ENCODE measurements around the gene NGB.
A peak's percentile ranks its signal among the peaks of the same experiment; 100 is the strongest.
"Not testable (repeated sequence)": the region's sequence is repeated elsewhere in the genome, so short reads cannot be mapped to it uniquely, and the experiment has no call there.

NGB gene, protein sequence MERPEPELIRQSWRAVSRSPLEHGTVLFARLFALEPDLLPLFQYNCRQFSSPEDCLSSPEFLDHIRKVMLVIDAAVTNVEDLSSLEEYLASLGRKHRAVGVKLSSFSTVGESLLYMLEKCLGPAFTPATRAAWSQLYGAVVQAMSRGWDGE

DNA sequence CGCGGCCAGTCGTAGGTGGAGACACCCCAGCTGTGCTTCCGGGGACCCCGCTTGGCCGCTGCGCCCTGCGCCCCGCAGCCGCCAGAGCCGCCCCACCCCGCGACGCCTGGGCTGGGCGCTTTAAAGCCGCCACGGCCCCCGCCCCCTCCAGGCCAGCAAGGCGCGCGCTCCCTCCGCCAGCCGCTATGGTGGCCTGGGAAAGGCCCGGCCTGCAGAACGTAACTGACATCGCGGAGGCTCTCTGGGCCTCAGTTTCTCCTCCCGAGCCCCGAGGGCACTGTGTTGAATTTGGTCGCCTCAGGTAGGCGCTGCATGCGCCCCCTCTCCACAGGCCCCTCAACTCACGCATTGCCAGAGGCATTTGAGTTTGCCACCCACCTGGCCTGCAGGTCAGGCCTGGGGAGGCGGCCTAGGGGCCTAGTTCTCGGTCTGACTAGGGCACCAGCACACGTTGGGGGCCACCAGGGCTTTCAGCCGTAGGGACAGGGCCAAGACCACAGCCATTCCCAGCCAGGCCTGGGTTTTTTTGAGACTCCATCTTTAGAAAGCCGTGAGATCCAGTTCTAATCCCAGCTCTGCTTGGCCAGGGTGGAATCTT lies at the start of gene NGB:
Gene NGB, minus strand, starts transcription at position 94 of the 598 bp plus-strand sequence. CDS start 269 bp downstream, outside the sequence.
- DNase-seq: no peak

DNA sequence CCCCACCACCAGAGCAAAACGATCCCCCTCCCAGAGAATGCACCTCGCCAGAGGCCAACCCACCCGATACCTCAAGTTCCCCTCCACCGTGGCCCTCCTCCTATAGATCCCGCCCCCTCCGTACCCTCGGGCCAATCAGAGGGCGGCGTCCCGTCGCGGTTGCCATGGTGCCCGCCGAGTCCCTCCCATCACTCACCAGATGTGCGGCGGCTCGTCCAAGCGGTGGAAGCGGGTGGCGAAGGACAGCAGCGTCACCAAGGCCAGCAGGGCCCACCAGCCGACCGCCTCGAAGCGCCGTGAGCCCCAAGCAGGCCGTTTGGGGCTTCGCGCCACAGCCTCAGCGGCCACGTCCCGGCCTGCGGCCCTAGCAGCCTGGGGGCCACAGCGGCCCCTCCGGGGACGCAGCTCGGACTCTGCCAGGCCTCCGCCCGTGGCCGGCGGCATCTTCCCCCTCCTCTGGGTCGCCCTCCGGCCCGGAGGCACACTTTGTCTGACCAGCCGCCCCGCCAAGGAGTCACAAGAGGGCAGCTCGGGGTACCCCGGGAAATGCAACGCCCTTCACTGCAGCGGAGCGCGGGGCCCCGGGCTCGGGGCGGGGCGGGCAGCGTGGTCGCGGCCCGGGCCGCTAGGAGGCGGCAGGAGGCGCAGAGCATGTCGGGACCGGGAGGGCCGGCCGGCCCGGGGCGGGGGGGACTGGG lies 49.4 kb upstream of the NGB start, which contains the start of gene POMT2:
Gene POMT2, minus strand, starts transcription at position 646 of the 698 bp plus-strand sequence. Its CDS starts 202 bp downstream, at position 444.
- peak; percentile 95 for DNase-seq

DNA sequence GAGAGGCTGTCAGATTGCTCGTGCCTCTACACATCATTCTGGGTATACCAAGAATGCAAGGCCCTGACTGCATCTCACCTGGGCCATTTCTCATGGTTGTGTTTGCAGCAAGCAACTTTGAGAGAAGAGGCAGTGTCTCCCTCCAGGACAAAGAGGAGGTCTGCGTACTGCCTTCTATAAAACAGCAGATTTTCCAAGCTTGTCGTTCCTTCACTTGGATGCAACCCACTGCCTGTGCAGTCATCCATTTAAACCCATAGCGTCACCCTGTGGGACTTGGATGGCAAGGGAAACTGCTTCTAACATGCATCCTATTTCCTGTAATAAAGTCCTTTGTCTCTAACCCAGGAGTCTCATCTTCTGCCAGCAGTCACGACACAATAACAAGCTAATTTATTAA lies 48.4 kb upstream of the NGB start:
- no peak for DNase-seq

DNA sequence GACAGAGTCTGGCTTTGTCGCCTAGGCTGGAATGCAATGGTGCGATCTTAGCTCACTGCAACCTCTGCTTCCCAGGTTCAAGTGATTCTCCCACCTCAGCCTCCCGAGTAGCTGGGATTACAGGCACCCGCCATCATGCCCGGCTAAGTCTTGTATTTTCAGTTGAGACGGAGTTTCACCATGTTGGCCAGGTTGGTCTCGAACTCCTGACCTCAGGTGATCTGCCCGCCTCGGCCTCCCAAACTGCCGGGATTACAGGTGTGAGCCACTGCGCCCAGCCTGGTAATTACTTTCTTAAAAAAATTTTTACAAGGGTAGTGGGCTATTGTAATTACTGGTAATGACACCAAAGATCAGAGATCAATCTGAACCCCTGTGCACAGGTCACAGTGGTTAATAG lies 47.8 kb upstream of the NGB start:
- DNase-seq: not testable (repeated sequence)

DNA sequence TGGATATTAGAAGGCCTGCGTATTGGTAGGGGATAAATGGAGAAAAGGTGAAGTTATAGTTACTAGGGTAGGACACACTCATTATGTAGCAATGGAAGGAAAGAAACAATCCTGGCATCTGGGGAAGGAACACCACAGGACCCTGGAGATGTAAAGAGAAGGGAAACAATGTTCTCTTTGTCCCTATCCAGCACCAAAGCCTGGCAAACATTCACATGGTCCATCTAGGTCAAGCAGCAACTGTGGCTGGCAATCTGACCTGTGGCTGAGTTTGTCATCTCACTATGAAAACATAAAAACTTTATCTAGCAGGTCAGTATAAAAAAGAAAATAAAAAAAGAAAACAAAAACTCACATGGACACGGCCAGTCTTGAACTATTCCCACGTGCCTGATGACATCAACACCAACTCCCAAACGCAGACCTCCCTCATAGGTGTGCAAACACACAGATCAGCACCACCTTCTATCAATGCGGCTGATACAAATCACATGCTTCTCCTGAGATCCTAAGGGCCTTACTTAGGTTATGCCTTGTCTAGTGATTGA lies 47.1 kb upstream of the NGB start:
- no peak for DNase-seq

DNA sequence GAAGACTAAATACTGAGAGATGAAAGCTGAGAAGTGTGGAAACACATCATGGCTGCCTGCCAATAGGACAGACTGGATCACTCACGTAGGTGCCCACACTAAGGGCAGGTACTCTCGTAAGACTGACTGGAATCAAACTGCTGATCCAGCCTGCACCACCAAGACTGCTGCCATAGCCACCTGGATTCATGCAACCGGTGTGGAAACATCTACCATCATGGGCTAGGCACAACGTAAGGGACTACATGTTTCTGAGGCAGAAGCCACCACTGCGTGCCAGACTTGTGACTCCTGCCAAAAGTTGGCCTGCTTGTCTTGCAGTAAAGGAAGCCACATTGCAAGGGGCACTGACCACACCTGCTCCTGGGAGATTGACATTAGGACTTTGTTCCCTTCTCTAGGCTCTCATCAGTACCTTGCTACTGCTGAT lies 45.9 kb upstream of the NGB start:
- DNase-seq: no peak

DNA sequence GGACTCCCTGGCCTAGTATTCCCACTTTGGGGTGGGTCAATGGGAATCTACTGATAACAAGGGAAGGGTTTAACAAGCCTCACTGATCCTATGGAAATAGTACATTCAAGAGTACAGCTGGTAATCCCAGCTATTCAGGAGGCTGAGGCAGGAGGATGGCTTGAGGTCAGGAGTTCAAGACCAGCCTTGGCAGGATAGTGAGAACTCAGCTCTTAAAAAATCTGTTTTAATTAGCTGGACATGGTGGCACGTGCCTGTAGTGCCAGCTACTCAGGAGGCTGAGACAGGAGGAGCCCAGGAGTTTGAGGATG lies 45.1 kb upstream of the NGB start:
- no peak for DNase-seq

DNA sequence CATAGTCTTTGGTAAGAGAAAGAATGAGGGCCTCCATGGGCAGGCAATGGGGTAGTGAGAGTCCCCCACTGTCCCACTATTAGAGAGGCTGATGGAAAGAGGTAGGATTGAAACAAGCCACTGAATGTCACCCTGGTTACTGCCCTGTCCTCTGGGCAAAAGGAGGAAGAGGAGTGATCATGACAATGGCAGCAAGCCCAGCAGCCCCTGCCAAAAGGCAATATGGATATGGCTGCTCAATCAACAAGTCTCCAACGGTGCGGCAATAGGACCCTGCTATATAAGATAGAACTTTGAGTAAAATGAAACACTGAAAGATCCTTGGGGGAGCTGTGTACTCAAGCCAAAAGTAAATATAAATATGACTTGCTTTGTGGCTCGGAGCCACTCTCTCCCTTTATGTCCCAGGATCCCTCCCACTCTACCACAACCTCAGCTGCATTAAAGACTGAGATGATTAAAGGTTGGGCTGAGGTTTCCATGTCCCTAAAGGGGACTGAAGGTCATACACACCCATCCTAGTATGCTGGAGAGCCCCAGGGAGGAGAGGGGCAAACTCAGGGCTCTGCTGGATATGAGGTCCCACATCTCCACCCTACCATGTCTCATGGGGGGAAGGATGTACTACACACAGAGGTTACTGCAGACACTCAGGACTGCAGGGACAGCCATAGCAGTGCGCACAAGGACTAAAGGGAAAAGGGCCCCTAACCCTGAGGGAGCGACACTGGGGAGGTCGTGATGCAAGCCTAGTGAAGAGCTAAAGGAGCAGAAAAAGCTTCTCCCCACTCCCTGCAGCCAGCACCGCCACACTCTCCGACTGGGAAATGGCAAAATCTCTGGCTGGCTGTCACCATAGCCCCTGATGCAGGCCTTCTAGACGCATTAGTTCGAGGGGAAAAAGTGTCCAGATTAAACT lies 43.8 kb upstream of the NGB start:
- DNase-seq: no peak

DNA sequence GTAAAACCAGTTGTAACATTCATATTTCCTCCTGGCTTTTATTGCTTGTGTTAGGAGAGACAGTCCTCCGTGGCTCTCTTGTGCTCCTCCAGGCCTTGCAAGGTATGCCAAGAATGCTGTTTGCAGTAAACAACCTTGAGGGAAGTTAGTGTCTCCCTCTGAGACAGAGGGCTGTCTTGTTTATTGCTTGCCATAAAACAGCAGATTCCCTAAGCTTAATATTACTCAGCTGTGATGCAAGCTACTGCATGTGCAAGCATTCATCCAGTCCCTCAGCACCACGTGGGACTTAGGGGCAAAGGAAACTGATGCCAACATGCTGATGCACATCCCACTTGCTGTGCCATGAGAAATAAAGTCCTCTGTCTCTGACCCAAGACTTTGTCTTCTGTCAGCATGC lies 43.0 kb upstream of the NGB start:
- DNase-seq: no peak

DNA sequence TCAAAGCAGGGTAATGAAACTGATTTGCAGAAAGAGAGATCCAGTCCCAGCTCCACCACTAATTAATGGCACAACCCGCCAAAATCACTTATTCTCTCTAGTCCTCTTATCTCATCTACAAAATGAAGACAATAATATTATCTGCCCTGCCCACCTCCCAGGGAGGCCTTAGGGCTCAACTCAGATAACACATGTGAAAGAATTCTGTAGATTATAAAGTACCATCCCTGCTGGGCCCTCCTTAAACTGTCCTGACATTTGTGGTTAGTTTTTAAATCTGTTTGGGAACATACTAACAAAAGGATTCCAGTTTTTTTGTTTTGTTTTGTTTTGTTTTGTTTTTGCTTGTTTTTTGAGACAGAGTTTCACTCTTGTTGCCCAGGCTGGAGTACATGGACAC lies 42.4 kb upstream of the NGB start:
- DNase-seq: no peak

DNA sequence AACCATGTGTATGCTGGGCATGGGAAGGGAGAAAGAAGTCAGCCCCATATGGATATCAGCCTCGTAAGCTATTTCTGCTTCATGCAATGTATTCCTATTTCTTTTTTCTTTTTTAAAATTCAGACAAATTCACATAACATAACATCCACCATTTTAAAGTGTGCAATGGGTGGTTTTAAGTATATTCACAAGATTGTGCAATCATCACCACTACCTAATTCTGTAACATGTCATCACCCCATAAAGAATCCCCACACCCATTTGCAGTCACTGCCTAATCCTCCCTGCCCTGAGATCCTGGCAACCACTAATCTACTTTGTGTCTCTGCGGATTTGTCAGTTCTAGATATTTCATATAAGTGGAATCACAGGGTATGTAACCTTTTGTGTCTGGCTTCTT lies 40.2 kb upstream of the NGB start:
- no peak for DNase-seq

DNA sequence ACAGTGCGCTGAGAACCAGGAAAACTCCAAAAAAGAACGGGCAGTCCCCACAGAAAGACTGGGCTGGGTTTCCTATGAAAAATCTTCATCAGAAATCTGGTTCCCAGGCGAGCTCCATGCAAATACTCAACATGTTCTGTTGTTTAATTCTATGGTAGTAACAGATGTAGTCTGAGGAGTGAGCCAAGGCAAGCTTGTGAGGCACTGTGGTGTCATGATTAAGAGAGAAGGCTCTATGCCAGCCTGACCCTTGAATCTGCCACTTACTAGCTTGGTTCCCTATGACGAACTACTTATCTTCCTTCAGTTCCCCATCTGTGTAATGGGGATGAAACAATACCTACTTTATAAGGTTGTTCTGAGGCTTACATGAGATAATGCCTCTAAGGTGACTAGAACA lies 39.0 kb upstream of the NGB start:
- DNase-seq: no peak

DNA sequence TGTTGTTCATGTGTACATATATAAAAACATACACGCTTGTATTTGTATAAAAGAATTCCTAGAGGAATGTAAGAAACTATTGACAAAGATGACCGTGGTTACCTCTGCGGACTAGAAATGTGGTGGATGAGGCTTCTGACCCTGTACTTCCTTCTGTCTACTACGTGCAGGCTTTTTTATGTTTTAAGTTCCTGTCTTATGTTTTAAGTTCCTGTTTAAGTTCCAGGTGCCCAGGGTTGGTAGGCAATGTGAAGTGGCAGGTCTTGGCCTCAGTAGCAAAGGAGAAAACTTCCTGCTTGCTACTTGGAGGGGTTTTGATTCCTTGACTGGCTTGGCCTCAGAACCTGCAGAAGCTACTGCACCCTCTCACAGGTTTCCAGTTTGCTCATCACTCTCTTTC lies 38.1 kb upstream of the NGB start:
- DNase-seq: no peak

DNA sequence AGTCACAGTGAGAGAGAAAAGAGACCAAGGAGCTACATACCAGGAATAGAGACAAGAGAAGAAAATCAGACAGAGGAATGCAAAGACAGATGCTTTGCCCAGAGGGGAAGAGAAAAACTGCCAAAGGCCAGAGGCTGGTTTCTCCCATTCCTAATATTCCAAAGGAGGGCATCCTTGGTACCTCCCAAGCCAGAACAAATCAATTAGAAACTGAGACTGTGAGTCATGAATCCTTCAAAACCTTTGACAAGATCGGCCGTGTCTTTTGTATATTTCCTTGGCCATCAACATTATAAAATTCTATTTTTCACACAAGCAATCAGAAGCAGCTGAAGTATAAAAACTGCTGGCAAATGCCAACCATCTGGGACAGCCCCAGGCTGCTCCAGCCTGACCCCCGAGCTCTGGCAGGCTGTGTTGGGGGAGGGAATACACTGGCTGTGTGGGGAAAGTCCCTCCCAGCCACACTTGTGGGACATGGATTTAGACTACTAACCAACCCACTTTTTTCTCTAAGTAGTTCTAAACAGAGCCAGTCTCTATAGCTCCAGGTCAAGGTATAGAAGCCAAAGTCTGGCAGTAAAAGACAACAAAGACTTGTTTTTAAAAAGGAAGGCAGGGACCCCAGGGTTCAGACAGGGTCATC lies 36.0 kb upstream of the NGB start:
- no peak for DNase-seq

DNA sequence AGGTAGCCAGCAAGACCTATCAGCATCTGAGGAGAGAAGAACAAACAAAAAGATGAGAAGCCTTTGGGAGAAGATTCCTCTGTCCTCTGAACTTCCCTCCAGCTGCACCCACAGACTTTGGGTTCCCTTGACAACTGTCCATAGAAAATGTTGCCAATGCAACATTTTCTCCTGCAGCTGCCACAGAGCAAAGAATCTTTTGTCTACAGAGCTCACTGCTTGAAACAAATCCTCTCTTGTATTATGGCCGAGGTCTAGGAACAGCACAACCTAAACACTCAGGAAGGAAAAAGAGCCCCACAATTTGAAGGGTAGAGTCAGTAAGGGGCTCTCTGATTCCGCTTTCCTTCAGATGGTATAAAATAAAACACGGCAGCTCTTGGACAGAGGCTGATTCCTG lies 35.4 kb upstream of the NGB start:
- no peak for DNase-seq

DNA sequence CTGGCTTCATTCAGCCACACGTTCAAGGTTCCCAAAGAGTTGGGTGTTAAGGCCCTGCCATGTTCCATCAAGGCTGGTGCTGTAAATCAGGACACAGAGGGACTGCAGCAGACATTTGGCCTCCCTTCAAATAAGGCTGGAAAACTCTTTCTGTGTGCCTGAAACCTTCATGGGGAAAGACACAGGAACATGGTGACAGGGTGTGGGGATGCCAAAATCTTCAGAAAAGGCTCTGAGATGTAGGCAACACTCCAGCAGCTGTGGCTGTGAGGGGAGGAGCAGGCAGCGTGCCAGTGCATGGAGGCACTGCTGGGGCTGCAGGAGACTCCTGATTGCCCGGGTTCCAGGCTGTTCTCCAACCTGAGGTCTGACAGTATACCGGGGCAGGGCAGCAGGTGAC lies 34.7 kb upstream of the NGB start:
- no peak for DNase-seq

DNA sequence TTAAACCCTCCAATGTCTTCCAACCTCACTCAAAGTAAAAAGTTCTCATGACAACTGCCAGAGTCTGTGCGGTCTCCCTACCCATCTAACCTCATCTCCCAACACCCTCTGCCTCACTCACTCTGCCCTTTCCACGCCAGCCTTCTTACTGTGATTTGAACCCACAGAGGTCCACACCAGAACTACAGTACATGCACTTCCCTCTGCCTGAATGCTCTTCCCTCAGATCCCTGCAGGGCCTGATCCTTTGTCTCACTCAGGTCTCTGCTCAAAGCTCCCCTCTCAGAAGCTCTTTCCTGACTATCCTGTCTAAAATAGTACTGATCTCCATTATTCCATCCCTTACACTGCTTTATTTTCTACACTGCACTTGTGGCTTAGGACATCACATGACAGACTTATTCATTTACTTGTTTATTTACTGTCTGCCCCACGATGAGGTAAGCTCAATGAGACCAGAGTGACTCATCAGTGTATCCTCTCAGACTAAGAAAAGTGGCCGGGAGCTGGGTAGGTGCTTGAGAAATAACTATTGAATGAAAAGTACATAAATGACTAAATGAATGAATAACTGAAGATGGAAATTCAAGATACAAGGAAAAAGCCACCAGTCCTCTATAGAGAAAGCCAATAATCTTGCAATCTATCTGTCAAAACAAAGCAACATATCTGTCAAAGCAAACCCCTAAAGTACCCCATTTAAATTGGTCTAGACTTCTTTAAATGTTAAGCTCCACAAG lies 32.6 kb upstream of the NGB start:
- no peak for DNase-seq

DNA sequence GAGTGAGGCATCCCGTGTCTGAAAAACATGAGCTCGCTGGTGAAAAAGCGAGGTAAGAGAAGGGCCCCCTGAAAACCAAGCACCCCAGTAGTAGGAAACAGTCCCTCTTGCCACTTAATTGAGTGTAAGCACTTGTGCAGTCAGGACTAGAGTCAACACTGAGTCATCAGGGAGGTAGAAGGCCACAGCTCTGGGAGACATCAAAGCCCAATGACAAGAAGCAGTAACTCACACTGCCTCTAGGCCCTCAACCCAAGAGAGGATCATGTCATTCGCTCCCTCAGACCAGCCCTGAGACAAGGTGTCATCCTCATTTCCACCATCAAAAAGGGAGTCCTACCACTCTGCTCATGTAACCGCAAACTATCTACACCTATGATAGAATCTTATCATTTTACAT lies 31.9 kb upstream of the NGB start:
- peak; percentile 66 for DNase-seq

DNA sequence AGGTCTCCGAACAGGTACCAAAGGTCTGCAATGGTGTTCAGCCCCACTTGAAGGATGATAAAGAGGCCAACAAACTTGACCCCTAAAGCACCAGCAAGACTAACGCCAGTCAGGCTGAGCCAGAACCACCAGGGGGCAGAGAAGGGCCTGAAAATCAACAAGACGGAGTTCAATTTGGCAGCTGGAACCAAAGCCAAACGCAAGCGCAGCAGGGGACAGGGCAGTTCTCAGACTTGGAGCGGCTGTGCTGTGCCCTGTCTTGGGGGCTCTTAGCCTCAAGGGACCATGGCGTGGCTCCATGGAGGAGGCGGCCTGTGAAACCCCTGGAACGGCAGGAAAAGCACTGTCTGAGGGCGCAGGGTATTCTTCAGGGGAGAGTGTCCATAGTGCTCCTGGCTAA lies 30.1 kb upstream of the NGB start:
- peak; percentile 75 for DNase-seq

DNA sequence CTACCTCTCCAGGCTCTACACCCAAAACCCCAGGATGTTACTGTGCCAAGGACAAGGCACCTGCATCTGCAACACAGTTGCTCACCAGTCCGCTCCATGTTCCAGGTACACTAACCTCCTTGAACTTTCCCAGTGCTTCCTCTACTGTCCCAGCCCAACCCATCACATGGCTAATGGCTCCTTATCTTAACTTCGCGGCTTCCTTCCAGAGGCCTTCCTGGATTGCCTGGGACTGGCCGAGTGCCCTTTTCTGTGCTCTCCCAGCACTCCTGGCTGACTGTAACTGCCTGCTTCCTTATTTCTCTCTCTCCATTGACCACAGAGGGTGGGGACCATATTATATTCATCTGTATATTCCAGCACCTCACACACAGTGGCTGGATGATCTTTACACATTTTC lies 28.8 kb upstream of the NGB start:
- no peak for DNase-seq

DNA sequence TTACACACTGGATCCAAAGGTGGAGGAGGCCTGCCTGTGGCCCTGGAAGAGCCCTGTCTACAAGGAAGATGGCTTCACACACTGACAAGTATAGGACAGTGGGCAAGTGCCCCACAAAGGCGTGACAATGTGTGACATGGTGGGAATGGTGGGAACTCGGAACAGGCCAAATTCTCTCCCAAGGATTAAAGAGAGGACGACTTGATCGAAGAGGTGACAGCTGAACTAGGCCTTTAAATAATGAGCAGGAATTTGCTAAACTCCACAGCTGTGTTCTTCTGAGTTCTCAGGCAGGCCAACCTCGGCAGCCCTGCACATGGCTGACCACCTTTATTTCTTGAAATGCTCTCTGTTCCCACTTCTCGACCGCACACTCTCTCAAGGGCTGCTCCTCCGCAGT lies 25.9 kb upstream of the NGB start:
- no peak for DNase-seq

DNA sequence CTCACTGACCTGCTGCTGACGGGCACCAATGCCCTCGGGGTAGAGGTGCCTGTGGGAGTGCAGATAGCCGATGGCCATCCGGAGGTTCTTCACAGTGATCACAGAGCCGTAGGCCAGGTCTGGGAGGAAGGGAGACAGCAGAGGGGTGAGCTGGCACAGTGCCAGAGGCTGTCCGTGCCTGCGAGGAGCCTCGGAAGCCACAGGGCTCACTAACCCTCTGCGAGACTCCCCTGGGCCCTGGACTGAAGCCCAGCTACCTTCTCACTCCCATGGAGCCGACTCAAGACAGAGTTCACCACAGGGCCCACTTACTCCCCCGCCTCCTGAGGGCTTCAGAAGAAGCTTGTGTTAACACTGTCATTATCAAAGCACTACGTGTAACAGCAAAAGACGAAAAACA lies 25.1 kb upstream of the NGB start:
- no peak for DNase-seq
